ENCODE data around the gene SLC51B.

The SLC51B gene

DNA sequence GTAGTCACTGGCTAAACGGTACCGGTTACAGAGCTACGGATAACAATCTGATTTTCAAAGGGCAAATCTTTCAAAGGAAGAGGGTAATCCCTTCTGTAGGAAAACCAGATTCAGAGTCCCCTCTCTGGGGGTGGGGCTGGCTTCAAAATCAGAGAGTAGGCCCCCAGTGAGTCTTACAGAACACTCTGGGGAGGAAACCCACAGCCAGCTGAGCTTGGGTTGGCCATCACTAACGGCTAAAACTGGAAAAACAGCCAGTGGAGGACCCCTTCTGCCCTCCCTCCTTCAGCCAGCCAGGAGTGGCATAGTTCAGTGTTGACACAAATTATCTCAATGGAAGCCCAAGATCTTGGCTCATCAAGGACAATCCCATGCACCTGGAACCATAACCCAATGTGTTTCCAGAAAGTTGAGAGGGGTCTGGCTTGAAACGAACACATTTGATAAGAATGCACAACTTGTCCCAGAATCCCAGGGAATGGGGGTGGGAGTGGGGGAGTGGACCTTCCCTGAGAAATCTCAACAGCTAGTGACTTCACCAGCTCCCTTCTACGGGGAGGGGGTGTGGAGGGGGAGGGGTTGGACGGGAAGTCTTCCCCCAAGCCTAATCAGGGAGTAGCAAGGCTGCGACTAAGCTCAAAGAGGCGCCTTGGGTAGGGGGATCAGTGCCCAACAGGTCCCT, 21.6 kb downstream of the SLC51B start:
- no peaks in the 10 kb centered on the region for H3F3A ChIP-seq (ENCODE audit: low read depth)
- H4K20me1 ChIP-seq (ENCODE audit: insufficient read depth, low read length, poor library complexity, severe bottlenecking) = no peaks in the 10 kb centered on the region
- no peaks in the 10 kb centered on the region for H3K27me3 ChIP-seq (ENCODE audit: insufficient read depth, low read length, poor library complexity, severe bottlenecking)
- no peaks in the 10 kb centered on the region for H3K36me3 ChIP-seq (ENCODE audit: insufficient read depth, low read length)
- peaks cover 13% of the 10 kb centered on the region for H3K4me1 ChIP-seq (ENCODE audit: insufficient read depth, low read length, poor library complexity, severe bottlenecking)
- H3K9me3 ChIP-seq (ENCODE audit: insufficient read depth, low read depth, low read length) = no peaks in the 10 kb centered on the region
- no peak overlapping the region for H3K9ac ChIP-seq (ENCODE audit: low read depth, low read length, poor library complexity, severe bottlenecking)
- no peak overlapping the region for H3K4me3 ChIP-seq (ENCODE audit: low read length, poor library complexity, severe bottlenecking)
- TF ChIP-seq CTCF (conservative IDR thresholded peaks at IDR 0.05; ENCODE audit: low read length) (no peak), EZH2phosphoT487 (IDR thresholded peaks at IDR 0.05; ENCODE audit: borderline replicate concordance) (no peak)
- H3K4me2 ChIP-seq (ENCODE audit: low read depth, low read length, poor library complexity, severe bottlenecking) = no peak overlapping the region
- H2AFZ ChIP-seq (ENCODE audit: low read length) = no peak overlapping the region
- no peaks in the 10 kb centered on the region for H3K79me2 ChIP-seq (ENCODE audit: insufficient read depth, low read length)
- no peaks in the 10 kb centered on the region for H3K9me2 ChIP-seq (replicated peaks; ENCODE audit: low read depth, low read length)

DNA sequence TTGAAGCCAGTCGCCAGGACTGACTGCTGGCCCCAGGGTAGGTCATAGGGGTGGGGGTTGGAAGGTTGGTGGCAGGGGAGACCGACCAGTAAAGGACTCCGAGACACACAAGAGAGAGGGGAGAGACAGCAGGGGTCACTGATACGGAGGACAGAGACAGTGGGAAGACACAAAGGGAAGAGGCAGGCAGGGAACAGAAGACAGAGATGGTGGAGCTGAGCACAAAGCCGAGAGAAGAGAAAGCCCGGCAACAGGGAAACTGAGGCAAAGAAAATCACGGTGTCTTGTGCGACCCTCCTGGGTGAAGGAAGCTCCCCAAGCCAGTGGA, 22.1 kb downstream of the SLC51B start:
- Histone ChIP-seq H3K4me3 (ENCODE audit: low read length, poor library complexity, severe bottlenecking) (no peak overlapping the region), H3K9me2 (replicated peaks; ENCODE audit: low read depth, low read length) (no peaks in the 10 kb centered on the region), H3K9ac (ENCODE audit: low read depth, low read length, poor library complexity, severe bottlenecking) (no peak overlapping the region), H3K27me3 (ENCODE audit: insufficient read depth, low read length, poor library complexity, severe bottlenecking) (no peaks in the 10 kb centered on the region), H3K36me3 (ENCODE audit: insufficient read depth, low read length) (no peaks in the 10 kb centered on the region), H3K79me2 (ENCODE audit: insufficient read depth, low read length) (no peaks in the 10 kb centered on the region), H3K4me2 (ENCODE audit: low read depth, low read length, poor library complexity, severe bottlenecking) (no peak overlapping the region), H2AFZ (ENCODE audit: low read length) (no peak overlapping the region), H3K4me1 (ENCODE audit: insufficient read depth, low read length, poor library complexity, severe bottlenecking) (peaks cover 18% of the 10 kb centered on the region), H4K20me1 (ENCODE audit: insufficient read depth, low read length, poor library complexity, severe bottlenecking) (no peaks in the 10 kb centered on the region), H3K9me3 (ENCODE audit: insufficient read depth, low read depth, low read length) (no peaks in the 10 kb centered on the region), H3F3A (ENCODE audit: low read depth) (no peaks in the 10 kb centered on the region)
- no peak for TF ChIP-seq EZH2phosphoT487 (IDR thresholded peaks at IDR 0.05; ENCODE audit: borderline replicate concordance)
- TF ChIP-seq CTCF (conservative IDR thresholded peaks at IDR 0.05; ENCODE audit: low read length) = no peak

DNA sequence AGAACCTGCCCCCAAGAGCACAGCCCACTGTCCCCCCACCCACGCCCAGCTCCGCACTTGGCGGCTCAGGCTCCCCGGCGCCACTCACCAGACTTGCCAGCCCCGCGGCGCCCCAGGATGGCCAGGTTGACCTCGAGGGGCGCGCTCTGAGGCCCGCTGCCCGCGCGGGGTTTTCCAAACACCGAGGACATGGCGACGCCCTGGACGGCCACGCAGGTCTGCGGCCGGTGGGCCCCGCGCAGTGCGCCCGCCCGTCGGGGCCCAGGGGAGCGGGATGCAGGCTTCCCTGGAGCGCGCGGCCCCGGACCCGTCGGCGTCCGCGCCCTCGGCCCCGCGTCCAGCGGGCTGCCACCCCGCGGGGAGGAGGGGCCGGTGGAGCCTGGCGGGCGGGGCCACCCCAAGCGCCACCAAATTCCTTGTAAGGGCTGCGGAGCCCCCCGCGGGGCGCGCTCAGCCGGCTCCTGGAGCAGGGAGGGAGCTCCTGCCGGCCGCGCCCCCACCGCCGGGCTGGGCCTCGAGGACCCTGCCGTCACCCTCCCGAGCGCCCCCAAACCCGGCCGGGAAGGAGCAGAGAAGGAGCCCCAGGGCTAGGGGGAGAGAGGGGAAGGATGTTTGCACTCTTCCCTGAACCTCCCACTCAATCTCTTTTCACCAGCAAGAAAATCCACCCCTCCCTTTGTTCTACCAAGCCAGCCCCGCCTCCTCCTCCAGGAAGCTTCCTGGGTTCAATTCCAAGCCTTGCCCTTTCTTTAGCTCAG, 22.6 kb downstream of the SLC51B start, which contains the start of gene RASL12:
RASL12 (minus strand) TSS at position 347 of the 758 bp plus-strand sequence; CDS start at position 191, 156 bp downstream.
- H3K36me3 ChIP-seq (ENCODE audit: insufficient read depth, low read length) = no peaks in the 10 kb centered on the region
- H2AFZ ChIP-seq (ENCODE audit: low read length) = no peak within 1 kb of the TSS
- no peaks in the 10 kb centered on the region for H3K27me3 ChIP-seq (ENCODE audit: insufficient read depth, low read length, poor library complexity, severe bottlenecking)
- no peaks in the 10 kb centered on the region for H3K9me3 ChIP-seq (ENCODE audit: insufficient read depth, low read depth, low read length)
- H3K9me2 ChIP-seq (replicated peaks; ENCODE audit: low read depth, low read length) = no peaks in the 10 kb centered on the region
- no peak within 1 kb of the TSS for H3K9ac ChIP-seq (ENCODE audit: low read depth, low read length, poor library complexity, severe bottlenecking)
- H3K4me1 ChIP-seq (ENCODE audit: insufficient read depth, low read length, poor library complexity, severe bottlenecking) = peaks cover 21% of the 10 kb centered on the region
- no peaks in the 10 kb centered on the region for H4K20me1 ChIP-seq (ENCODE audit: insufficient read depth, low read length, poor library complexity, severe bottlenecking)
- no peak within 1 kb of the TSS for H3K4me3 ChIP-seq (ENCODE audit: low read length, poor library complexity, severe bottlenecking)
- TF ChIP-seq CTCF (conservative IDR thresholded peaks at IDR 0.05; ENCODE audit: low read length) (no peak), EZH2phosphoT487 (IDR thresholded peaks at IDR 0.05; ENCODE audit: borderline replicate concordance) (no peak)
- no peaks in the 10 kb centered on the region for H3F3A ChIP-seq (ENCODE audit: low read depth)
- H3K79me2 ChIP-seq (ENCODE audit: insufficient read depth, low read length) = no peaks in the 10 kb centered on the region
- H3K4me2 ChIP-seq (ENCODE audit: low read depth, low read length, poor library complexity, severe bottlenecking) = no peak within 1 kb of the TSS
